ENCODE data around the gene SELENOF.

DNA sequence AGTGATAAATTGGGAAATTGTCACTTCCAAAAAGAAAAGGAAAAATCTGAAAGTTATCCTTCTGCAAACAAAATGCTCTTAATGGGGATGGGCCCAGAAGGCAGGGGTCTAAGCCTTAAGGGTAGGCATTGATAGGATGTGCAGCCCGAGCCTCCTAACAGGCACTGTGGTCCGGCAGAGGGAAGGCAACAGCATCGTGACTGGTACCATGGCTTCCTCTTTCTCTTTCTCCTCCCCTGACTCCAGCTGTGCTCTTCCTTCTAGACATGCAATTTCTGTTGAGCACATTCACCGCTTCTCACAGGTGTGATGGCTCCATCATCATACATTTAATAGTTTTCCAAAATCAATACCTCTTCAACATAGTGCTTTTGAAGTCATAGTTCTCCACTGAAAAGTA is 91.5 kb downstream of the SELENOF start:
- TF ChIP-seq, protein P1, sequence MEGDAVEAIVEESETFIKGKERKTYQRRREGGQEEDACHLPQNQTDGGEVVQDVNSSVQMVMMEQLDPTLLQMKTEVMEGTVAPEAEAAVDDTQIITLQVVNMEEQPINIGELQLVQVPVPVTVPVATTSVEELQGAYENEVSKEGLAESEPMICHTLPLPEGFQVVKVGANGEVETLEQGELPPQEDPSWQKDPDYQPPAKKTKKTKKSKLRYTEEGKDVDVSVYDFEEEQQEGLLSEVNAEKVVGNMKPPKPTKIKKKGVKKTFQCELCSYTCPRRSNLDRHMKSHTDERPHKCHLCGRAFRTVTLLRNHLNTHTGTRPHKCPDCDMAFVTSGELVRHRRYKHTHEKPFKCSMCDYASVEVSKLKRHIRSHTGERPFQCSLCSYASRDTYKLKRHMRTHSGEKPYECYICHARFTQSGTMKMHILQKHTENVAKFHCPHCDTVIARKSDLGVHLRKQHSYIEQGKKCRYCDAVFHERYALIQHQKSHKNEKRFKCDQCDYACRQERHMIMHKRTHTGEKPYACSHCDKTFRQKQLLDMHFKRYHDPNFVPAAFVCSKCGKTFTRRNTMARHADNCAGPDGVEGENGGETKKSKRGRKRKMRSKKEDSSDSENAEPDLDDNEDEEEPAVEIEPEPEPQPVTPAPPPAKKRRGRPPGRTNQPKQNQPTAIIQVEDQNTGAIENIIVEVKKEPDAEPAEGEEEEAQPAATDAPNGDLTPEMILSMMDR (IDR thresholded peaks at IDR 0.05): no peak
- TF ChIP-seq POLR2A (IDR thresholded peaks at IDR 0.05): no peak
